Globus pallidus (tissue), 1 donor: Measurements from ENCODE around the gene FSTL1.
"Not testable (repeated sequence)": the region's sequence is repeated elsewhere in the genome, so short reads cannot be mapped to it uniquely, and the experiment has no call there.

Experiments
- DNase-seq: peaks from one replicate; pipeline ENCODE4 v3.0.0-alpha.2; 2015; ENCODE audit warnings: low spot score

Gene FSTL1

GRCh38 chr3:120418446-120418845 lies 32.3 kb downstream of the FSTL1 start:
- DNase-seq = no peak

- DNase-seq = peak; percentile 97
These were observed 33.4 kb downstream of the FSTL1 start for GRCh38 chr3:120417272-120417911.

- DNase-seq = no peak
These were observed 33.9 kb downstream of the FSTL1 start for GRCh38 chr3:120416868-120417267.

- DNase-seq = no peak
These were observed 35.0 kb downstream of the FSTL1 start for GRCh38 chr3:120415756-120416155.

GRCh38 chr3:120410541-120410940 lies 40.3 kb downstream of the FSTL1 start:
- no peak for DNase-seq

GRCh38 chr3:120410116-120410515 lies 40.7 kb downstream of the FSTL1 start:
- no peak for DNase-seq

- DNase-seq = no peak
These were observed 43.1 kb downstream of the FSTL1 start for GRCh38 chr3:120407508-120408287.

- DNase-seq = no peak
These were observed 45.9 kb downstream of the FSTL1 start for GRCh38 chr3:120404876-120405275.

- no peak for DNase-seq
These were observed 48.5 kb downstream of the FSTL1 start for GRCh38 chr3:120402257-120402656.

GRCh38 chr3:120399372-120399771 lies 51.4 kb downstream of the FSTL1 start:
- no peak for DNase-seq

GRCh38 chr3:120396469-120396868 lies 54.3 kb downstream of the FSTL1 start:
- peak; percentile 12 for DNase-seq

GRCh38 chr3:120394347-120394746 lies 56.4 kb downstream of the FSTL1 start:
- no peak for DNase-seq

GRCh38 chr3:120393761-120394160 lies 57.0 kb downstream of the FSTL1 start:
- DNase-seq = no peak

- DNase-seq = no peak
These were observed 57.5 kb downstream of the FSTL1 start for GRCh38 chr3:120393243-120393642.

GRCh38 chr3:120382941-120383447 lies 67.8 kb downstream of the FSTL1 start:
- DNase-seq = no peak

- no peak for DNase-seq
These were observed 69.3 kb downstream of the FSTL1 start for GRCh38 chr3:120381503-120381902.

- not testable (repeated sequence) for DNase-seq
These were observed 72.8 kb downstream of the FSTL1 start for GRCh38 chr3:120377948-120378347.

- no peak for DNase-seq
These were observed 80.3 kb downstream of the FSTL1 start for GRCh38 chr3:120370463-120370862.

GRCh38 chr3:120369037-120369467 lies 81.7 kb downstream of the FSTL1 start:
- DNase-seq = no peak

GRCh38 chr3:120368172-120368571 lies 82.6 kb downstream of the FSTL1 start:
- DNase-seq = no peak

- no peak for DNase-seq
These were observed 86.0 kb downstream of the FSTL1 start for GRCh38 chr3:120364821-120365220.

- DNase-seq = no peak
These were observed 86.7 kb downstream of the FSTL1 start for GRCh38 chr3:120364101-120364500.

- DNase-seq = no peak
These were observed 93.0 kb downstream of the FSTL1 start for GRCh38 chr3:120357807-120358206.
